GM19043 (cell line): ENCODE data around the gene KRTAP22-1.

Source experiments
- ATAC-seq: cut with Tn5 transposase; IDR thresholded peaks from one replicate; pipeline ENCODE4 v1.9.1; 2021; ENCODE audit warnings: low read depth; ENCODE audit not compliant: unreplicated experiment

KRTAP22-1 gene

DNA sequence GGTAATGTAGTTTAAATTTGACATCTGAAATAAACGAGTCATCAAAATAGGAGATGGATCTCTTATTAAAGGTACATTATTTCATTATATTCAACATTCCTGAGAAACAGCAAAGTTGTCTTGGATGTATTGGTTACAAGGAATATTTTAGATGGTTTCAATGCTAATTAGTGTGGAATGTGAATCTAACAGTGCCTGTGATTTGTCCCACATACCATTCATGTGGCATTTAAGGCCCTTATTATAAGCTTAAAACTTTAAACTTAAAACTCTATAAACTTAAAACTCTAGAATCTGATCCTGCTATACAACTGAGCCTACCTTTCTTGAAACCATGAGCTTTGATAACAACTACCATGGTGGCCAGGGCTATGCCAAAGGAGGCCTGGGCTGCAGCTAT lies at the start of gene KRTAP22-1:
KRTAP22-1 (plus strand) TSS at position 301 of the 400 bp plus-strand sequence.
- no peak for ATAC-seq

DNA sequence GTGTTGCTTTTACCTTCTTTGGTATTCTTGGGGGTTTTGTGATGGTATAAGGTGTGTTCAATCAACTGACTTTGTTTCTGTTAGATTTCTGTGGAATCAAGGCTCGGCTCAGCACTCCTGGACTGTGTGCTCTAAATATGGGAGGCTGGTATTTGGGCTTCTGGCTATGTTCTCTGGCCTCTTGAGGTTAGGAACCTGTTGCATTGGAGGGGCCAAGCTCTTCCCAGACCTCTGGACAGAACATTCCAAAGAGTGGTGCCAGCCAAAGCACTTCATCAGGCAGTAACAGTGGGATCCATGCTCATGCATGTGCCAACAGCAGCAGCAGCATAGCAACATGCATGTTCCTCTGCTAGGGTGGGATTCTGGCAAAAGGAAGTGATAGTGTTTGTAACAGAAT lies 48.1 kb upstream of the KRTAP22-1 start:
- no peak for ATAC-seq

DNA sequence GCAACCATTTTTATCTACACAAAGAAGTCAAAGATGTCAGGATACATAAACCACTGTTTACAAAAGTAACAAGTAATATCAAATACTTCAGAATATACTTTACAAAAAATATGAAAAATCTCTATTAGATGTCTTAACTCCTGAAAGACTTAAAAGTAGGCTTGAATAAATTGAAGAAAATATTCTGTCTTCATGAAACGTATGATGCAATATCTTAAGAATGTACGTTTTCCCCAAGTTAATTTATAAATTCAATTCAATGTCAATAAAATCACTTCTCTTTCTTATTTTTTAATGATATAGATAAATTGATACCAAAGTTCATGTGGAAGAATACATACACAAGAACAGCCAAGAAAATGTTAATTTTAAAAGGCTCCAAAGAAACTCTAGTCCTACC lies 45.8 kb upstream of the KRTAP22-1 start:
- ATAC-seq: no peak

DNA sequence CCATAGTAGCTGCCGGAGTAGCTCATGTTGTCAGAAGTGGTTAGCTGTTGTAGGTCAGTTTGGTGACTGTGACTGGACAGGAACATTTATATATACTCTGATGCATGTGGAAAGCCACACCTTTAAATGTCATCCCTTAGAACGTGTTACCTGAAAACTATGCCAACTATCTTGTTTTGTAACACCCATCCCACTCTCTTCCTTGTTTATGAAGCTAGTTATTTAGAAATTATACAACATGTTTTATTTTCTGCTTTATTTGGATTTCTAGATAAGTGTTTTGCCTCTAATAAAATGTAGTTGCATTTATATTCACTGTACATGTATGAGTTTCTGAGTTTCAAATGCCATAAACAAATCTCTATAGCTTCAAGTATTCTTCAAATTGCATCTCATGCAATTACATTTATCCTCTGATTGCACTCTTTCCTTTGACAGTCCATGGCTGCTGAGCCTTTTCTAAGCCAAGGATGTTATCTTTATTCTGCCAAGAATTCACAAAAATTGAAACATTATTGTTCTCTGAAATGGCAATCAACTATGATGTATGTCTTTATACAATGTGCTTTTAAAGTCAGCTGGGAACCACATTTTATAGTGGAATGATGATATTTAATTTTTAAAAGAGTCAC lies 39.5 kb upstream of the KRTAP22-1 start, which contains the start of gene KRTAP19-7:
KRTAP19-7 (minus strand) TSS at position 51 of the 632 bp plus-strand sequence; CDS start at position 26, 25 bp downstream.
- no peak for ATAC-seq

DNA sequence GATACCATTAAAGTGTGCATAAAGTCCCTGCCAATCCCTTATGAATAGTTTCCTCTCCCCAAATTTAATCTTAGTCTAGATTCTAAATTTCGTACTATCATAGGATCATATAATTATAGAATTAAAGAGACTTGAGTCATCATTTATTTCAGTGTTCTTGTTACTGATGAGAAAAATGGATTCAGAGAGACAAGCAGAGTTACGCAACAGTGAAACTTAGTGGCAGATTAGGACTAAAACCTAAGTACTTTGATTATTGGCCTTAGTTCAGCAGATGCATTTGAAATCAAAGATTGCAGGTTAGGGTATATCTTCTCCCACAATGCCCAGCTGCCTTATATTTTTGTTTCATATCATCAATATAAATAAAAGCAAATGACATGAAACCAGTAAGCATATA lies 38.9 kb upstream of the KRTAP22-1 start:
- no peak for ATAC-seq

DNA sequence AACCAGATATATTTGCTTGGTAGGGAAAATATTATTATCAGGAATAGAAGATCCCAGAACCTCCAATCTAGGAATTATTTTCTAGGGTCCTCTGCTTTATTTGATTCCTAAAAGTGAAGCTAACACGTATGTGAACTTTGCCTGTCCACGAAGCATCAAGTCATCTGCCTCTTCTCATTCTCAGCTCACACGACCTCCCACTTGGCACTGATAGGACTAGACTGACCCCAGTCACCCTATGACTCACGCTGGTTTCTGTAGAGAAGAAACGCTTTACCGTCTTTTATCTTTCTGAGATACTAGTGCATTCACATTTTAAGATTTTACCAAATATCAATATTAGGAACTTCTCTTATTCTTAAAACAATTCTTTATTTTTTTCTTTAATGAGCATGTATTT lies 37.8 kb upstream of the KRTAP22-1 start:
- no peak for ATAC-seq

DNA sequence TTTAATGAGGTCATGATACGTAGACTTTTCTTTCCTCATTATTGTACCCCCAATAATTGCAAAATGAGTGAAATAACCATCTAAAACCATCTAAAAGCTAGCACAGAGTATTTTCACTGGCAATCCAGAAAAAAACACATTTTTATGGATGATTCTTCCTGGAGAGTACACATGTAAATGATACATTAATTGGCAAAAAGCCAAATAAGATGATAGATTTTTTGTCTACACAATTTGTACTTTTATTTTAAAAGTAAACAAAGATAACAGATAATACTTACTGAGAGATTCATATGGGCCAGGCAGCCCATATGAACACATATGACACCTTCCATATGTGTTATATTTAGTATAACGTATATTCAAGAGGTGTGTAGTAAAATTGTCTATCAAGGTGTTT lies 37.3 kb upstream of the KRTAP22-1 start:
- no peak for ATAC-seq

DNA sequence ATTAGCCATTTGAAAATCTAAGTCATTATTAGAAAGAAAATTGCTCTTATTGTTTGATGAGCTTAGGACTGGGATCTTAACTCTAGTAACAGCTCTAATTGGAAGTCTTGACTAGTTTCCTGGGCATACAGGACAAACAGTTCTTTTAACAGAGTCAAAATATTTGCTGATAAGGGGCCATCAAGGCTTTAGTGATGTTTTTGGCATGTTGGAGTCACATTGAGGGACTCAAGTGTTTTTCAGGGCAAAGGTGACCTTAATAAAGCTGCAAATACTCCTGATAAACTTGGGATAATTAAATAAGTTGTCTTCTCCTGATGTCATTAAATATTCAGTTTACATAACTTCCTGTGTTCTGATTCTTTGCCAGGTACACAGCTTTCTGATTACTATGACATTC lies 33.3 kb upstream of the KRTAP22-1 start:
- no peak for ATAC-seq

DNA sequence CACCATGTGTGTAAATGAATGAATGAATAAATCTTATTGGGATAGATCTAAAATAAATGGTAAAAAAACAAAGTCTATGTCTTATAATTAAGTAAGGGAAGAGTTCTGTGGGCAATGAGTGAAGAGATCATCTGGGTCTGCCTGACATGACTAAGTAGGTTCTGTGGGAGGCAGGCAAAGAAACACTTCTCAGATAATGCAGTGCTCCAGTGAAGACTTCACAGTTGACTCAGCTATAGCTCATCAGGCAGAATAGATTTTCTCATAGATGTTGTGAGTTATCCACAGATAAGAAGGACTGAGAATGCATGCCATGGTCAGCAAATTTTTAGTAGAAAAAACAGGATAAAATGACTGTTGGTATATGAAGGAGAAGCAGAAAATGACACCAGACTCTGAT lies 23.1 kb upstream of the KRTAP22-1 start:
- ATAC-seq: no peak

DNA sequence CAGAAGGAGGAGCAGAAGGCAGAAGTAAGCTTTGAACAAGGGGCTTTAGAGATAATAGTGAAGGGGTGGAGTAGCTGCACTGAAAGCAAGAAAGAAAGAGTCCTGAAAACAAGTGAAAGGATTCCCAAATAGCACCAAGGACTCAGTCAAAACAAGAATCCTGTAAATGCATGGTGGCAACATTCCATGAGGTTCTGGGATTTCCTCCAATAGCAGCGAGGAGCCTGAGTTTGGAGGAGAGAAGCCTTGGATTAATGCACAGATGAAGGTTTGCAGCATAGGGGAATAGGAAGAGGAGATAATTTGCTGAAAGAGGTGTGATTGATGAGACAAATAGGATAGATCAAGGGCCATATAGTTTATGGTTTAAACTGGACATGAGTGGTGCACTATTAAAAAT lies 21.5 kb upstream of the KRTAP22-1 start:
- ATAC-seq: no peak

DNA sequence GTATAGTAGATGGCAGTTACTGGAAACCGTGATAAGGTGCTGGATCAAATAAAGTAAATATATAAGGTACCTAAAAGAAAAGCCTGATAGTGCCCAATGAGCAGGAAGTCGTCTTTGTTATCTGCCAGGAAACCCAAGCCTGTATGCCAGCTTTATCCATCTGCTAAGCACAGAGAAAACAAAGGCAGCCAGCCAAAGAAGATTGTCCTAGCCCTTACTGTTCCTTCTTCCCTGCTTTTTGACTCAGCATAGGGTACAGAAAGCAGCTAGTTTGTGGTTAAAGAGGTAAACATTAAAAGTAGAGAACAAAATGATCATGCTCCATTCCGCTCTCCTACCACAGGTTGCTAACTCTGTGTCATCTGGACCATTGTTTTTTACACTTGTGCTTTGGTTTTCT lies 20.8 kb upstream of the KRTAP22-1 start:
- ATAC-seq: no peak

DNA sequence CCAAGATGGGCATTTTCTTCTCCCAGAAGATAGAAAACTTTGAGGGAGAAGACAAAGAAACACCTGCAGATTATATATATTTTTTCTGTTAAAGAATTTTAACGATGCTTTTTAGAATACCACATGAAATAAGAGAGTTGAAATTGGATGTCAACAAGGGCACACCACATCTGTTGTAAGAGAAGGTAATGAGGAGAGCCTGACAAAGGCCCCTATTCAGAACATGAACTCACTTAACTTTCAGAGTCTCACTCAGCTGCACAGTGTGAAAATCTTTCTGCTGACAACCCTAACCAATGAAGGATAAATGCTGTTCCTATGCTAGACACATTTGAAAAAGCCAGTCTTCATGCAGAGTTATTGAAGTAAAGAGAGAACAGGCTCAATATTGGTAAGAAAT lies 18.0 kb upstream of the KRTAP22-1 start:
- no peak for ATAC-seq

DNA sequence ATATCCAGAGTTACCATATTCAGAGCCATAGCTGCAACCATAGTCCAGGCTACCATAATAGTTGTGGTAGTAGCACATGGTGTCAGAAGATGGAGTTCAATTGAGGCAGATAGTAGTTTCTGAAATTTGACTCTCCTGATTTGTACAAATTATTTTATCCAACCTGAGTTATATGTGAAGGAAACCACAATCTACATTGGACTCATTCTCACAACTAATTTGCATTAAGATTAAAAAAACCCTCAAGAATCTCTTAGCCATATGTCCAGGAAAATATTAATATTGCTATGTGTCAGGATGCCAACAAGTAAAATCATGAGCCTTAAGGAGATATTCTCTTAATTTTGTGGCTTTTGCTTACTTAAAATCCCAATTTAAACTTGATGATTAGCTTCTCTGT lies 10.6 kb upstream of the KRTAP22-1 start, which contains the start of gene KRTAP22-2:
KRTAP22-2 (minus strand) TSS at position 101 of the 400 bp plus-strand sequence.
- ATAC-seq: no peak

DNA sequence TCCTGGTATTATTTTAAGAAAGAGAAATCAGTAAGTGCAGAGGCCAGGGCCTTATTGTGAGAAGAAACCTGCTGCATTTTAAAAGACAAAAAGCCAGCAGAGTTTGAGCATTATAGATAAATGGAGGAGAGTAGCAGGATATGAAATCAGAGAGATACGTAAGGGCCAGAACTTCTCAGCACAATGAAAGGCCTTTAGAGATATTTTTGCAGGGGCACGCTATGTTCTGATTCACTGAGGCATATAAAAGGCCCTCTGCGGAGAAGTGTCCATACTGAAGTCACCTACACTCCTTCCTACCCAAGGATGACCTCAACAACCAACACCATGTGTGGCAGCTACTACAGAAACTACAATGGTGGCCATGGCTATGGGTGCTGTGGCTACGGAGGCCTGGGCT lies 8.7 kb upstream of the KRTAP22-1 start, which contains the start of gene KRTAP6-3:
KRTAP6-3 (plus strand) TSS at position 301 of the 400 bp plus-strand sequence; CDS start at position 307, 6 bp downstream.
- no peak for ATAC-seq

DNA sequence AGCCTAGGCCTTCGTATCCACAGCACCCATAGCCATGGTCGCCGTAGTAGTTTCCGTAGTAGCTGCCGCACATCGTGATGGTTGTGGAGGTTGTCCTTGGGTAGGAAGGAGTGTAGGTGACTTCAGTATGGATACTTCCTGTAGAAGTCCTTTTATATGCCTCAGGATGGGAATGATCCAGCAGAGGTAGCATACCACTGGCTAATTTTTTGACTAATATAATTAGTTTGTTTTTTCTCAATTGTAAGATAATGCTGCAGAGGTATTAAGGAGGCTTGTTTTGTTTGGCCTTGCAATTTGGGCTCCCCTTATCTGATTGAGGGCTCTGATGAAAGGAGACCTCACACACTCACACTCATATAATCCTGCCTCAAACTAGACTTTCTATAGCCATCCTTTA lies 2.1 kb upstream of the KRTAP22-1 start, which contains the start of gene KRTAP6-2:
KRTAP6-2 (minus strand) TSS at position 101 of the 400 bp plus-strand sequence; CDS start at position 73, 28 bp downstream.
- ATAC-seq: no peak

DNA sequence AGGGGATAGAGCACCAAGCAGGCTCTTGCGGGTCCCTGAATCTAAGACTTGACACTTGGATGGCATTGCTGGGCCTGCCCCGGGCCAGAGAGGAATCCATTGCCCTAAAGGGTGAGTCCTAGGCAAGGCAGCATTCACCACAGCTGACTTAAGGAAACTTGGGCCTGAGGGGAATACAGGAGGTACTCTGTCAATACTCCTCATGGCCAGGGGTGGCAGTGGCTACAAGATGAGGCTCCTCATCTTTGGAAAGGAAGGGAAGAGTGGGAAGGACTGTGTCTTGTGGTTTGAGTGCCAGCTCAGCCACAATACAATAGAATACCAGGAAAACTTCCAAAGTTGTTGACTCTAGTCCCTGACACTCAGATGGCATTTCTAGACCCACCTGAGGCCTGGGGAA lies 5.1 kb downstream of the KRTAP22-1 start:
- no peak for ATAC-seq

DNA sequence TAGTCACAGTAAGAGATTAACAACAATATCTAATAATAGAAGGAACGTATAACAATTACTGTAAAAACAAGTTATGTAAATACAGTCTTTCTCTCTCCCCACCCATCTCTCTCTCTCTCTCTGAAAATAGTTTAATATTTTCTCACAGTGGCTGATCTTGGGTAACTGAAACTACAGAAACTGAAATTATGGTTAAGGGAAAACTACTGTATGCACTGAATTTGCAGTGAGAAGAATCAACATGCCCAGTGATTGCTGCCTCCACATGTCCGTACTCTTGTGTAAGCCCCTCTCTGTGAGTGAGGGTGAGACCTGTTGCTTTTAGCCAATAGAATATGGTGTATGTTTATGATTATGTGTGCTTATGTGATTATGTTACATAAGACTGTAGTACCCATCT lies 11.2 kb downstream of the KRTAP22-1 start:
- no peak for ATAC-seq

DNA sequence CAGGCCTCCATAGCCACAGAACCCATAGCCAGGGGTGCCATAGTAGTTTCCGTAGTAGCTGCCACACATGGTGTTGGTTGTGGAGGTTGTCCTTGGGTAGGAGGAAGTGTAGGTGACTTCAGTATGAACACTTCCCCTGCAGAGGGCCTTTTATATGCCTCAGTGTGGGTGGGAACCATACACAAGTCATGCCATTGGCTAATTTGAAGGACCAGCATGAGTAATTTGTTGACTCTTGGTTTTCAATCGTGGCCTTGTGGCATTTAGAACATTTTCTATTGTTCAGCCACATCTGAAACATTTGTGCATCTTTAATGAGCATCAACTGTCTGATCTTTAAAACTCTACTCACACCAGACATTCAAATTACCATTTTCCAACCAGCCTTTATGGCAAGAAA lies 12.9 kb downstream of the KRTAP22-1 start, which contains the start of gene KRTAP6-1:
KRTAP6-1 (minus strand) TSS at position 95 of the 400 bp plus-strand sequence; CDS start at position 69, 26 bp downstream.
- ATAC-seq: no peak

DNA sequence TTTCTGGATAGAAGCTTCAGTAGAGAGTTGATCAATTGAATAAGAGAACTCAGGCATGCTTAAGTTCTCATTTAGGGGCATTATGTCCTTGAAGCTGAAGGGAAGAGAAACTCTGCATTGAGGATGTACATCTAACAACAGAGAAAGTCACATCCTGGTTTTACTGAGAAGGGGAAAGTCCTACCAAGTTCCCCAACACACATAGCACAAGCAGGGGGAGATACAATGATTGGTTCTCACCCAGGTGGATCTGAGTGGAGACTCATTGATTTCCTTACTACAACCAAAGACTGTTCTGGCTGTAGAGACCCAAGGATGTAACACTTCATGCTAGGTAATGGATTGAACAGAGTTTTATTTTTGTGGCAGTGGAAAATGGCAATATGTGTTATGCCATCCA lies 14.3 kb downstream of the KRTAP22-1 start:
- ATAC-seq: no peak

DNA sequence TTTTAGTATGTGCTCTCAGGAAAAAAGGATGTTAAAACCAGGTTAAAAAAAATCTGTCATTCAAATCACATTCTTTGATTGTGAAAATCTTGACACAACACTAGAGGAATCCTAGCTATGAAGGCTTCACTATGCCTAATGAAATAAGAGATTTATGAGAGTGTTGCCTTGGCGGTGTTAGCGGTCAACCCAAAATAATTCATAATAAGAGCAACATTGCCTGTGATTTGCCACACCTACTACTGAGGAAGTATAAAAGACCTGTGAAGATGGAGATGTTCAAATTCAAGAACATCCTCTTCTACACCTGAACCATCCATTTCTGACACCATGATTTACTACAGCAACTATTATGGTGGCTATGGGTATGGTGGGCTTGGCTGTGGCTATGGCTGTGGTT lies 15.2 kb downstream of the KRTAP22-1 start, which contains the start of gene KRTAP20-1:
KRTAP20-1 (plus strand) TSS at position 301 of the 400 bp plus-strand sequence; CDS start at position 331, 30 bp downstream.
- no peak for ATAC-seq

DNA sequence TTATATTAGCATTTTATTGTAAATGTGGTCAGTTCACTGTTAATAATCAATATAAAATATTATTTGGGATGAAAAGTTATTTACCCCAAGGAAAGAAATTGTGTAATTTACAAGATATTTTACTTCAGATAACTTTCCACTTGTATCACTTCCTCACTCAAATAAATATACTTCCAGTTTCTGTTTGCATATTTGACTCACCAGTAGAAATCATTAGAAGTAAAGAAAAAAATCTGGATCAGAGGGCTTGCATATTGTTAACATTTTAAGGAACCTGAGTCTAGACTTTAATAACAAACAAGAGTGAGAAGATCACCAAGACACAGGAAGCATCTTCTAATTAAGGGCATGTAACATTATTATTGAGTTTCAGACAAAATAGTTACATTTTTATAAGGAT lies 19.2 kb downstream of the KRTAP22-1 start:
- no peak for ATAC-seq

DNA sequence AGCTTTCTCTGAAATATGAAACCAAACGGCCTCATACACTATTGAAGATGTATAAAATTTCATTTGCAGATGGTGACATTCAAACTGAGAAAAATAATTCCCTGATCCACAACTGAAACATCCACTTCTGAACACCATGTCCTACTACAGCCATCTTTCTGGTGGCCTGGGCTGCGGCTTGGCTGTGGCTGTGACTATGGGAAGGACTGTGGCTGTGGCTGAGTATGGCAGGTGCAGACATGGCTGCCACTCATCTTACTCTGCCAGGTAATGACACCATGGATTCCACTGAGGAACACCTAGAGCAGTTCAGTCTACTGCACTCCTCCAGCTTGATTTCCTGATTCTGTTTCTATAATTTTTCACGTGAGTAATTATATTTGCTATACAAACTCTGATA lies 19.6 kb downstream of the KRTAP22-1 start, which contains the start of gene KRTAP20-4:
KRTAP20-4 (plus strand) TSS at position 106 of the 400 bp plus-strand sequence.
- no peak for ATAC-seq
